Activated CD4-positive, alpha-beta T cell treated with anti-CD3 and anti-CD28 coated beads, Interleukin-2, Interleukin-4, amounts not matched to agents 100 ng/mL and 50 ng/mL, durations not matched to agents 16 hours and 8 hours (primary cell): ENCODE data around the gene RBMS3.
"Not testable (repeated sequence)": the region's sequence is repeated elsewhere in the genome, so short reads cannot be mapped to it uniquely, and the experiment has no call there.

Experiments used
- DNase-seq: peaks from one replicate; pipeline ENCODE4 v3.0.0-alpha.2; 2020; ENCODE audit warnings: low spot score

Gene RBMS3

GRCh38 chr3:30034246-30034991, 753.5 kb downstream of the RBMS3 start:
- no peak for DNase-seq

GRCh38 chr3:30035935-30036567, 755.2 kb downstream of the RBMS3 start:
- DNase-seq = no peak

- no peak for DNase-seq
These were observed 759.3 kb downstream of the RBMS3 start for GRCh38 chr3:30040126-30040525.

- not testable (repeated sequence) for DNase-seq
These were observed 760.6 kb downstream of the RBMS3 start for GRCh38 chr3:30041481-30041880.

GRCh38 chr3:30042274-30042859, 761.5 kb downstream of the RBMS3 start:
- DNase-seq = peak; percentile 56

- no peak for DNase-seq
These were observed 762.2 kb downstream of the RBMS3 start for GRCh38 chr3:30042916-30043555.

GRCh38 chr3:30044515-30044914, 763.6 kb downstream of the RBMS3 start:
- no peak for DNase-seq

- DNase-seq = no peak
These were observed 767.6 kb downstream of the RBMS3 start for GRCh38 chr3:30048431-30048830.

- not testable (repeated sequence) for DNase-seq
These were observed 769.2 kb downstream of the RBMS3 start for GRCh38 chr3:30050116-30050515.

- no peak for DNase-seq
These were observed 778.4 kb downstream of the RBMS3 start for GRCh38 chr3:30059240-30059639.
